Hippocampal formation (tissue), 2 donors: ENCODE results near the gene RAB30.

ENCODE experiments used
- DNase-seq, 2 donors: peaks; one replicate each; lab custom pipeline; 2025; lab: John Stamatoyannopoulos, UW

RAB30 gene

GRCh38 chr11:83070731-83071566, 748 bp downstream of the RAB30 start:
- DNase-seq = peak; percentile 60 to 61

- DNase-seq = no peak
Measured at GRCh38 chr11:83070044-83070701, 1.5 kb downstream of the RAB30 start.

- DNase-seq = no peak
Measured at GRCh38 chr11:83069441-83070043, 2.2 kb downstream of the RAB30 start.

GRCh38 chr11:83068568-83068967, 3.1 kb downstream of the RAB30 start:
- no peak for DNase-seq

- DNase-seq = no peak
Measured at GRCh38 chr11:83064011-83064410, 7.7 kb downstream of the RAB30 start.

- DNase-seq = no peak
Measured at GRCh38 chr11:83063073-83063754, 8.5 kb downstream of the RAB30 start.

GRCh38 chr11:83061883-83062282, 9.8 kb downstream of the RAB30 start:
- DNase-seq = no peak

- no peak for DNase-seq
Measured at GRCh38 chr11:83060965-83061364, 10.7 kb downstream of the RAB30 start.

GRCh38 chr11:83057721-83058120, 14.0 kb downstream of the RAB30 start:
- DNase-seq = no peak

- no peak for DNase-seq
Measured at GRCh38 chr11:83056611-83057010, 15.1 kb downstream of the RAB30 start.

GRCh38 chr11:83056204-83056603, 15.5 kb downstream of the RAB30 start:
- DNase-seq = no peak

GRCh38 chr11:83054904-83055380, 16.8 kb downstream of the RAB30 start:
- DNase-seq = no peak

GRCh38 chr11:83054001-83054400, 17.7 kb downstream of the RAB30 start:
- no peak for DNase-seq

- DNase-seq = peak in 1 of 2 donors; percentile 26
Measured at GRCh38 chr11:83051760-83052671, 19.7 kb downstream of the RAB30 start.

GRCh38 chr11:83047515-83048225, 24.0 kb downstream of the RAB30 start:
- no peak for DNase-seq

- no peak for DNase-seq
Measured at GRCh38 chr11:83046621-83047172, 25.0 kb downstream of the RAB30 start.

GRCh38 chr11:83044958-83045712, 26.6 kb downstream of the RAB30 start:
- no peak for DNase-seq

GRCh38 chr11:83042964-83043711, 28.6 kb downstream of the RAB30 start:
- DNase-seq = no peak

- DNase-seq = no peak
Measured at GRCh38 chr11:83041126-83041525, 30.6 kb downstream of the RAB30 start.
